LNCaP clone FGC (cell line): ENCODE results near the gene SLC2A4RG.

Experiments
- DNase-seq: peaks from one replicate; pipeline ENCODE4 v3.0.0-alpha.2; 2011; ENCODE audit warnings: low read depth
- H3K4me3 ChIP-seq: 2 replicates; pipeline ENCODE4 v1.5.1; 2011; ENCODE audit warnings: mild to moderate bottlenecking, low read depth, low read length, control low read depth
- CTCF ChIP-seq: IDR thresholded peaks from 2 replicates; pipeline ENCODE4 v1.5.1; 2012; ENCODE audit warnings: mild to moderate bottlenecking; ENCODE audit not compliant: control insufficient read depth, insufficient read depth; ENCODE audit errors: extremely low read depth

Gene SLC2A4RG

GRCh38 chr20:63765902-63766301 is 26.3 kb downstream of the SLC2A4RG start:
- H3K4me3 ChIP-seq = no peak overlapping the region
- no peak for DNase-seq
- TF ChIP-seq CTCF = no peak

GRCh38 chr20:63766695-63767426 is 27.3 kb downstream of the SLC2A4RG start:
- H3K4me3 ChIP-seq = no peak overlapping the region
- TF ChIP-seq CTCF = no peak
- no peak for DNase-seq

GRCh38 chr20:63767456-63767855 is 27.9 kb downstream of the SLC2A4RG start:
- no peak for TF ChIP-seq CTCF
- no peak for DNase-seq
- no peak overlapping the region for H3K4me3 ChIP-seq

GRCh38 chr20:63767886-63768285 is 28.3 kb downstream of the SLC2A4RG start:
- no peak for TF ChIP-seq CTCF
- DNase-seq = no peak
- H3K4me3 ChIP-seq = no peak overlapping the region

- H3K4me3 ChIP-seq = no peak overlapping the region
- DNase-seq = no peak
- no peak for TF ChIP-seq CTCF
These were observed 29.3 kb downstream of the SLC2A4RG start for GRCh38 chr20:63768591-63769515.

GRCh38 chr20:63769891-63770474 is 30.4 kb downstream of the SLC2A4RG start:
- TF ChIP-seq CTCF = no peak
- H3K4me3 ChIP-seq = no peak overlapping the region
- no peak for DNase-seq
